Measurements from ENCODE around the gene C6orf89. TPM values are rescaled to one million over a fixed set of nuclear protein-coding genes. Genes with fewer than 3 reads are reported as not detected.

C6orf89 gene, protein sequence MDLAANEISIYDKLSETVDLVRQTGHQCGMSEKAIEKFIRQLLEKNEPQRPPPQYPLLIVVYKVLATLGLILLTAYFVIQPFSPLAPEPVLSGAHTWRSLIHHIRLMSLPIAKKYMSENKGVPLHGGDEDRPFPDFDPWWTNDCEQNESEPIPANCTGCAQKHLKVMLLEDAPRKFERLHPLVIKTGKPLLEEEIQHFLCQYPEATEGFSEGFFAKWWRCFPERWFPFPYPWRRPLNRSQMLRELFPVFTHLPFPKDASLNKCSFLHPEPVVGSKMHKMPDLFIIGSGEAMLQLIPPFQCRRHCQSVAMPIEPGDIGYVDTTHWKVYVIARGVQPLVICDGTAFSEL
- total RNA-seq (10 to 100 TPM; 56.9 to 59.7 TPM), polyA plus RNA-seq (10 to 100 TPM; 16.7 to 22.8 TPM)
- long read RNA-seq, donor 1, full-length matches to known transcripts: 67 of 136 reads
- long read RNA-seq, donor 1, partial matches to known transcripts: 38 of 136 reads
- long read RNA-seq, donor 1, other reads (novel, unspliced or antisense): 31 of 136 reads
- long read RNA-seq, donor 2, full-length matches to known transcripts: 16 of 51 reads
- long read RNA-seq, donor 2, partial matches to known transcripts: 4 of 51 reads
- long read RNA-seq, donor 2, other reads (novel, unspliced or antisense): 31 of 51 reads

DNA sequence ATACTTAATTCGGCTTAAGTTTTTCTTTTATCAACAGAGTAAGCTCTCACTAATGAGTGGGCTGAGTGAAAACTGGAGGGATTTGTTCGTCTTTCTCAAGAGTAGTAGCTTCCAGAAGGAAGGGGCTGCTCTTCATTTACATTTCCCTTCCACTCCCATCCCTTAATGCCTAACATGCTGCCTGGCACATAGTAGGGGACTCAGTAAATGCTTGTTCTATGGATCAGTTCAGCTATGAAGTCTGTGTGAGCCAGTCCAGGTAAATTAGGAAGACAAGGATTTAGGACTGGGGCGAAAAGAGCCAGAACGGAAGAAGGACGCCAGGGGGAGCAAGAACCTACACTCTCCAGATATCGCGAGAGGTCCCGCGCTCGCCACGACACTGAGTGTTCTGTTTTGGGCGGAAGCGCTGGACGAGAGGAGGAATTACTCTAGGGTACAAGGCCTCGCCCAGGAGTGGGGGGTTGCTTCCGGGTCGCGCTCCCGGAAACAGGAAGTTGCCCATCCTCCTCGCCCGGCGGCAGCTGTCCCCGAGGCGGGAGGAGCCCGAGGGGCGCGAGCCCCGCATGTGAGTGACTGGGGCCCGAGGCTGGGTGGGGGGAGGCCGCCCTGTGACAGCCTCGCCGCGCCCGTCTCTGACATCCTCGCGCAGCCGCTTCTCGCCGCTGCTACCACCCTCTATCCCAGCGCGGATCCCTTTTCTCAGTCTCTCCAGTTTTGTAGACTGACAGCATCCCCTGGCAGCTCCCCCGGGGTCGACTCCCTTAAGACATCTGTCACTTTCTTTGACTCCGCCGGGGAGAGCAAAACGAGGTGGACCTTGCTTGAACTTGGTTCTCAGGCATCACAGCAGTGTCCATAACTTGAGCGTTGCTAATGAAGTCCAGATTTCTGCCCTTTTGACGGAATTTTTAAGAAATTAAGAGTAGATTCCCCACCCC is at the start of gene C6orf89:
TSS of gene C6orf89 (plus strand) at position 492 of the 941 bp plus-strand sequence. CDS start 13,493 bp downstream, outside the sequence.
- H3K36me3 ChIP-seq (ENCODE audit: control insufficient read depth in 1 of 2, insufficient read depth in 2 of 2, low read length in 1 of 2): no peaks in the 10 kb centered on the region
- H3K27me3 ChIP-seq (ENCODE audit: control insufficient read depth in 1 of 2, insufficient read depth in 2 of 2, low read length in 1 of 2): no peaks in the 10 kb centered on the region
- DNase-seq (peak; percentile 99), ATAC-seq (ENCODE audit: low FRiP score) (peak; percentile 100)
- intact Hi-C loops (cut with DNase I): loop anchor here (1.0 to 10.0 kb wide), 4 partner anchors 95 to 329 kb away; no protein-coding TSS in a partner anchor
- WGBS, 2 donors: 2 to 3% methylated on average over 39 to 48 of the region's 48 CpGs
- peak within 1 kb of the TSS; percentile 57 to 91 for H3K27ac ChIP-seq (ENCODE audit: low read depth in 1 of 2, low read length in 2 of 2)
- no peaks in the 10 kb centered on the region for H3K9me3 ChIP-seq (ENCODE audit: control insufficient read depth, low read length)
- peaks cover 0 to 2% of the 10 kb centered on the region in 2 donors for H3K4me1 ChIP-seq (ENCODE audit: control insufficient read depth in 1 of 2, insufficient read depth in 2 of 2, low read length in 2 of 2)
- peak within 1 kb of the TSS; percentile 20 to 62 for H3K4me3 ChIP-seq (ENCODE audit: low read length in 2 of 2)

DNA sequence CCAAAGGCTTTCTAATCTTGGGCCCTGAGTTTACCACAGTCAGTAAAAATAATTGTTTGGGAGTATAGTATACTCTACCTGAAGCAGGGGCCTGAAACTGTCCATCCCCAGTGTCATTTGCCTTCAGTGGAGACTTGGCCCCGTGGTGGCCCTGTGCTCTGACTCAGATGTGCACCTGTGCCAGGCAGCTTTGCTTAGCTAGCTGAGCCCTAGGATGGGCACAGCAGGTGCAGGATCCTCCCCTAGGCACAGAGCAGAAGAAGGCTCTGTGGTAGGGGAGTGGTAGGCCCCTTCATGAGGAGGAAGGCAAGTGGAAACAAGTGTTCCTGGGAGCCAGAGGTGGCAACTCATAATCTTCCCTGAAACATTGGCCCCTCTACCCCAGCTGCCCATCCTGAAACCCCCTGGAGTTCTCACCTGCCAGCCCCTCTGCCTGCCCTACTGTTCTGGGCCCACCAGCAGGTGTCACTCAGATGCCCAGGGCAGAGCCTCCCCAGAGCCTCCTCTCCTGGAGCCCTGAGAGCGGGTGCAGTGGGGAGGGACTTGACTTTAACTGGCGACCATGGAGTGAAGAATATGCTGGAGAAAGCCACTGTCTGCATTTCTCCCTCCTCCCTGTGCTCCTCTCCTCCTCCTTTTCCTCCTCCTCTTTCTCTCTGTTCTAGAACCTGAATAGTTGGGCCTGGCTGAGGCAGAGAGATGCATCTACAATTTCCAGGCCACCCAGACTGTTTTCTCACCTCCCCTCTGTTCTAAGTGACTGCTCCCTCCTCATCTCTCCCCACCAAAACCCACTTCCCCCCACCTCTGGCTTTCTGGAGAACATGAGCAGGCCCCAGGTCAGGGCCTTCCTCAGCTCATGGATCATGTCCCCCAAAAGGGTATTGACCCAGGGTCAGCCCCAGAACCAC is 49.4 kb upstream of the C6orf89 start:
- 90 to 92% methylated on average over 3 of the region's 3 CpGs for WGBS, 2 donors
- intact Hi-C loops (cut with DNase I): no loop called here
- Histone ChIP-seq H3K27me3 (ENCODE audit: control insufficient read depth in 1 of 2, insufficient read depth in 2 of 2, low read length in 1 of 2) (no peaks in the 10 kb centered on the region), H3K4me3 (ENCODE audit: low read length in 2 of 2) (no peak overlapping the region), H3K9me3 (ENCODE audit: control insufficient read depth, low read length) (no peaks in the 10 kb centered on the region), H3K27ac (ENCODE audit: low read depth in 1 of 2, low read length in 2 of 2) (no peak overlapping the region), H3K4me1 (ENCODE audit: control insufficient read depth in 1 of 2, insufficient read depth in 2 of 2, low read length in 2 of 2) (no peaks in the 10 kb centered on the region), H3K36me3 (ENCODE audit: control insufficient read depth in 1 of 2, insufficient read depth in 2 of 2, low read length in 1 of 2) (no peaks in the 10 kb centered on the region)
- ATAC-seq (ENCODE audit: low FRiP score): no peak
- no peak for DNase-seq

DNA sequence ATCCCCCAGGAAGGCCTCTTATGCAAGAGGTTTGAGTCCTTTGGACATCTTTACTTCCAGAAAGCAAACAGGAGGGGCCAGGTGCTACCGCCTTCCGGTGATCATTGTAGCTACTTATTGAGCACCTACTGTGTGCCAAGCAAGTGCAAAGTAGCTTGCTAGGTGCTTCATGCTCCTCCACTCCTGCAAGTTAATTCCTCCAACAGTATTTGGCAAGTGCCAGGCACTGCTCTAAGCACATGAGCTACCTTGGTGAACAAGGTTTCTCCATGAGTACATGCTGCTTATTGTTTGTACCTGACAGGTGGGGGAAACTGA is 48.8 kb upstream of the C6orf89 start:
- Histone ChIP-seq H3K27me3 (ENCODE audit: control insufficient read depth in 1 of 2, insufficient read depth in 2 of 2, low read length in 1 of 2) (no peaks in the 10 kb centered on the region), H3K27ac (ENCODE audit: low read depth in 1 of 2, low read length in 2 of 2) (no peak overlapping the region), H3K4me3 (ENCODE audit: low read length in 2 of 2) (no peak overlapping the region), H3K36me3 (ENCODE audit: control insufficient read depth in 1 of 2, insufficient read depth in 2 of 2, low read length in 1 of 2) (no peaks in the 10 kb centered on the region), H3K4me1 (ENCODE audit: control insufficient read depth in 1 of 2, insufficient read depth in 2 of 2, low read length in 2 of 2) (no peaks in the 10 kb centered on the region), H3K9me3 (ENCODE audit: control insufficient read depth, low read length) (no peaks in the 10 kb centered on the region)
- WGBS, 2 donors: 93 to 98% methylated on average over 2 of the region's 2 CpGs
- no peak for ATAC-seq (ENCODE audit: low FRiP score)
- intact Hi-C loops (cut with DNase I): no loop called here
- DNase-seq: no peak

DNA sequence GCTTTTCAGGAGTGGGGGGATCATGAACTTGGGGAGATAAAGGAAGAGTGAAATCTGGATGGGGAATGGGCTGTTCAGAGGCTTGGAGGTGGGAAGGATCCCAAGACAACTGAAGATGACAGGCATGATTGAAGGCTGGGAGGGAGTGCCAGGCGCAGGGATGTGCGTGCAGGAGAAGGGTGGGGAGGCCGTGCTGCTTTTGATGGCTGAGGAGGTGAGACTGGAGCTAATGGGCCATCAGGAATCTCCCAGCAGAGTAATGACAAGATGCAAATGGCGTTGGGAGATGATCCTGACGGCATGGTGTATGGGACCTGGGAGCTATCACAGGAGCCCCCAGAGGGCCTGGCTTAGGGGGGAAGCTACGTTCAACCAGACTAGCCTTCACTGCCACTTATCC is 48.1 kb upstream of the C6orf89 start:
- H3K9me3 ChIP-seq (ENCODE audit: control insufficient read depth, low read length): no peaks in the 10 kb centered on the region
- no peaks in the 10 kb centered on the region for H3K36me3 ChIP-seq (ENCODE audit: control insufficient read depth in 1 of 2, insufficient read depth in 2 of 2, low read length in 1 of 2)
- WGBS, 2 donors: 97 to 99% methylated on average over 6 of the region's 6 CpGs
- H3K4me3 ChIP-seq (ENCODE audit: low read length in 2 of 2): no peak overlapping the region
- no peak overlapping the region for H3K27ac ChIP-seq (ENCODE audit: low read depth in 1 of 2, low read length in 2 of 2)
- no peak for ATAC-seq (ENCODE audit: low FRiP score)
- no peaks in the 10 kb centered on the region for H3K27me3 ChIP-seq (ENCODE audit: control insufficient read depth in 1 of 2, insufficient read depth in 2 of 2, low read length in 1 of 2)
- no peaks in the 10 kb centered on the region for H3K4me1 ChIP-seq (ENCODE audit: control insufficient read depth in 1 of 2, insufficient read depth in 2 of 2, low read length in 2 of 2)
- intact Hi-C loops (cut with DNase I): no loop called here
- DNase-seq: no peak

DNA sequence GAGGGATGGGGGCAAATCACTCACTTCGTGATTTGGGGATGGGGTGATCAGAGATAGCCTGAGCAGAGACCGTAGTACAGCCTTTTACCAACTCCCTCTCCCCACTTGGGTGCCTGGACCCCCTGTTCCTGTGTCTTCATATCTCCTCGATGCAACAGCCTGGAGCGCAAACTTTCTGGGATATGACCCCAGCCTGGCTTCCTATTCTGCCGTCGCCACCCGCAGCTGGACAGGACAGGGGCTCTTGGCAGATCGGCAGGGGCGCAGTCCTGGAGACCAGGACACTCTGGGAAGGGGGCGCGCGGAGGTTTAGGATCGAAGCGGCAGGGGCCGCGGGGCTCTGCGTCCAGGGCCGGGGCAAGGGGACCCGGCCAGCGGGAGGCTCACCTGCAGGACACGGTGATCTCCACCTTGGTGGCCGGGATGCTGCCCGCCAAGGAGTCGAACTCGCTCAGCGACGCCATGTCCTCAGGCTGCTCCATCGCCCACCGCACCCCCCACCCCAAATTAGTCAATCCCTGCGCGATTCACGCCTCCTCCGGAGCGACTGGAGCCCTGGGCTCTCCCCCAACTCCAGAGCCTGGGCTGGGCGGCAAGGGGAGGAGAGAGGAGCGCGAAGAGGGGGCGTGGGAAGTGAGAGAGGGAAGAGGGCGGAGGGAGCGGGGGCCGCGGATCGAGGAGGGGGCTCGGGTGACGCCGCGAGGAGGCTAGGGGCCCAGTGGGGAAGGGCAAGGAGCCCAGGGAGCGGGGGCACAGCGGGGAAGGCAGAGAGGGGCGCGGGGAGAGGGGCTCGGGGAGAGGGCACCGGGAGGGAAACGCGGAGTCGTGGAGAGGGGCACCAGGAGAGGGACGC is 46.6 kb upstream of the C6orf89 start, which contains the start of gene CPNE5:
TSS of gene CPNE5 (minus strand) at position 549 of the 853 bp plus-strand sequence. CDS start at position 482, 67 bp downstream.
- H3K4me3 ChIP-seq (ENCODE audit: low read length in 2 of 2): peak within 1 kb of the TSS; percentile 23 to 24
- no peaks in the 10 kb centered on the region for H3K4me1 ChIP-seq (ENCODE audit: control insufficient read depth in 1 of 2, insufficient read depth in 2 of 2, low read length in 2 of 2)
- H3K9me3 ChIP-seq (ENCODE audit: control insufficient read depth, low read length): no peaks in the 10 kb centered on the region
- H3K27me3 ChIP-seq (ENCODE audit: control insufficient read depth in 1 of 2, insufficient read depth in 2 of 2, low read length in 1 of 2): no peaks in the 10 kb centered on the region
- ATAC-seq (ENCODE audit: low FRiP score) (peak; percentile 13), DNase-seq (no peak)
- H3K27ac ChIP-seq (ENCODE audit: low read depth in 1 of 2, low read length in 2 of 2): no peak within 1 kb of the TSS
- intact Hi-C loops (cut with DNase I): no loop called here
- no peaks in the 10 kb centered on the region for H3K36me3 ChIP-seq (ENCODE audit: control insufficient read depth in 1 of 2, insufficient read depth in 2 of 2, low read length in 1 of 2)
- WGBS, 2 donors: 20 to 22% methylated on average over 38 to 57 of the region's 57 CpGs

DNA sequence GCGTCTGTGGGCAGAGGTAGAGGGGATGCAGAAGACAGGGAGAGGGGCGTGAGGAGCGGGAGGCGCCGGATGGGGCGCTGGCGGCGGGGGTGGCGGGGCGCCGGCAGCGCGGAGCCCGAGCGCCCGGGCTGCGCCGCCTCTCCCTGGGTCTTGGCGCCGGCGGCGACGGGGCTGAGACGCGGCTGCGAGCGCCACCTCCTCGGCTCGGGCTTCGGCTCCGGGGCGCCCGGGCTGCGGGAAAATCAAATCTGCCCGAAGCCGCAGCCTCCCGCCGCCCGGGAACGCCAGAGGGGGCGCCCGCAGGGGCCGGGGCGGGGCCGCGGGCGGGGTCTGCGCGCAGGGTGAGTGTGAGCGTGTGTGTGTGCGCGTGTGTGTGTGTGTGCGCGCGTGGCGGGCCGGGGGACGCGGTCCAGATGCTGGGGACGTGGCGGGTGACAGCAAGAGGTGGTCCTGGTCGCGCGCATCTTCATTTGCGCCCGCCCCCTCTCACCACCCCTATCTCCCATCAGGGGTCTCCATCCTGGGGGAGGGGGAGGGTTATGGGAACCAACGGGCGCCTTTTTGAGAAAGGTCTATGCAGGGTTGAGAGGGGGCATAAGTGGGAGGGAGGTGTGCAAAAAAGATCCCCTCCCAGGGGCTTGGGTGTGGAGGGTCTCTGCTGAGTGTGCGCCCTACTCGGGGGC is 45.9 kb upstream of the C6orf89 start:
- H3K4me1 ChIP-seq (ENCODE audit: control insufficient read depth in 1 of 2, insufficient read depth in 2 of 2, low read length in 2 of 2): no peaks in the 10 kb centered on the region
- peak overlapping the region; percentile 23 to 24 for H3K4me3 ChIP-seq (ENCODE audit: low read length in 2 of 2)
- 0 to 1% methylated on average over 20 to 70 of the region's 70 CpGs for WGBS, 2 donors
- H3K36me3 ChIP-seq (ENCODE audit: control insufficient read depth in 1 of 2, insufficient read depth in 2 of 2, low read length in 1 of 2): no peaks in the 10 kb centered on the region
- ATAC-seq (ENCODE audit: low FRiP score) (peak; percentile 72), DNase-seq (peak; percentile 62 to 87)
- intact Hi-C loops (cut with DNase I): no loop called here
- H3K9me3 ChIP-seq (ENCODE audit: control insufficient read depth, low read length): no peaks in the 10 kb centered on the region
- no peaks in the 10 kb centered on the region for H3K27me3 ChIP-seq (ENCODE audit: control insufficient read depth in 1 of 2, insufficient read depth in 2 of 2, low read length in 1 of 2)
- H3K27ac ChIP-seq (ENCODE audit: low read depth in 1 of 2, low read length in 2 of 2): no peak overlapping the region

Measured in aorta (tissue), 5 donors.